HT1080 (cell line): ENCODE data around the gene CHRNG. TPM values are rescaled to one million over a fixed set of nuclear protein-coding genes. Genes with fewer than 3 reads are reported as not detected.

Experiments
- DNase-seq: peaks from one replicate; pipeline ENCODE4 v3.0.0-alpha.2; 2015; ENCODE audit warnings: low read depth
- total RNA-seq: library from RNA; depleted of rRNA; stranded (reverse); fragments of >200 nt; shearing (Covaris generic); gene quantifications from 2 replicates; pipeline ENCODE4 v1.2.3, GENCODE V29; 2014

Gene CHRNG
- total RNA-seq, 1 experiment from 2014 or later = not detected

DNA sequence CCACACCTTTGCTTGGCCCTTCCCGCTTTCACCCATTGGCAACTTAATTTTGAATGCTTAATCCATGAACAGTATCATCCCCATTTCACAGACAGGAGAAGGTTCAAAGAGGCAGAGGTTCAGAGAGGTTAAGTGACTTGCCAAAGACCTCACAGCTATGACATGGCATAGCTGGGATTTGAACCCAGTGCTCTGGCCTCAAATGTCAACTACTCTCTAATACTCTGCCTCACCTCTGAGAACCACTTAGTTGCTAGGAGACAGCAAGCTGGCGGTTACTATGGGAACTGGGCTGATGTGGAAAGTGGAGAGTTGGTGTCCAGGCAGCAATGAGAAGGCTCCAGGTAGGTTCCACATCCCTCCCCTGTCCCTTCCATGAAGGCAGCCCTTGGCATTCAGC, 35.1 kb upstream of the CHRNG start:
- peak; percentile 32 for DNase-seq

DNA sequence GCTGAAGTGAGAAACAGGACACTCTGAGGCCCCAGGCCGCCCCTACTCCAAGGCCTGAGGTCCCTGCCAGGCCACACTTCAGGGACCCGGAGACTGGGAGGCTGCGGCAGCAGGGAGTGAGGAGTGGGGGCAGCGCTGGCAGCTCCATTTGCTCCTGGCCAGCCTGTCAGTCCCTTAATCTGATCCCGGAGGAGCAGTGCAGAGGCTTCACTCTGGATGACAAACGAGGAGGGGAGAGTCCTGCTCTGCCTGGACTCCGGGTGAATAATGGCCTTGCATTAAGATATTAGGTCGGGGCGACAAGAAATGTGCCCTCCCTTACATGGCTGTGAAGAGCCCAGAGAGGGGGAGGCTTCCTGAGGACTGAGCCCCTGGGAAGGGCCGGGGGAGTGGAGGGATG, 33.6 kb upstream of the CHRNG start:
- DNase-seq = no peak

DNA sequence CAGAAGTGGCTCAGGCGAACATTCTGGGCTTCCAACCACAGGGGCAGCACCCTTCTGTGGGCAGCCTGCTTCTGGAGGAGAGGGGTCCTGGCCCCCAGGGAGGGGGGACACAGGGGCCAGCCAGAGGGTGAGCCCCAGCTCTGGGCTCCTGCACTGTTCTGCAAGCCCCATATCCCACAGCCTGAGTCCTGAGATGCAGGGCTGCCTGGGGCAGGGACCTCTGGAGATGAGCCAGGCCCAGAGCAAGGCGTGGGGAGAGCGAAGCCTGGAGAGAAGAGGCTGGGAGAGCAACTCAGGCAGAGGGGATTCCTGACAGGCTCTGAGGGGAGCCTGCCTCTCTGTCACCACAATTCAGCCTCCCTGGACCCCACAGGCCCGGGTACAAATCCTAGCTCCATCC, 32.8 kb upstream of the CHRNG start:
- no peak for DNase-seq

DNA sequence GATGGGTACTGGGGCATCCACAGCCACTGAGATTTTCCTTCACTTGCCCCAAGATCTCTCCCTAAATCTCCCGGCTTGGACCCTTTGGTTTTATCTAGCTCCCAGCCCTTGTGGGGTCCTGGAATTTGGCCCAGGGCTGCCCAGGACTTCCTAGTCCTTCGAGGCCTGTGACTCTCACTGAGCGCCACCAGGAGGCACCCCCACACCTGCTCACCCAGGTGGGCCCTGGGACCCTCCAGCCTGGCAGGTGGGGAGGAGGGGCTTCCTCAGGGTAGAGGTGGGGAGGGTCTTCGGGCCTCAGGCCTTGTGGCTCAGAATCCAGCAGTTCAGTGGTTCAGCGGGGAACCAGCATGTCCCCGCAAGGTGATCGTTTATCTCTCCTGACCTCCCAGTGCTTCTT, 31.2 kb upstream of the CHRNG start:
- no peak for DNase-seq

GRCh38 chr2:232511336-232511890, 28.1 kb upstream of the CHRNG start:
- DNase-seq = no peak

GRCh38 chr2:232512602-232513001, 26.9 kb upstream of the CHRNG start:
- DNase-seq = no peak

- no peak for DNase-seq
Measured at GRCh38 chr2:232513353-232513752, 26.1 kb upstream of the CHRNG start.

DNA sequence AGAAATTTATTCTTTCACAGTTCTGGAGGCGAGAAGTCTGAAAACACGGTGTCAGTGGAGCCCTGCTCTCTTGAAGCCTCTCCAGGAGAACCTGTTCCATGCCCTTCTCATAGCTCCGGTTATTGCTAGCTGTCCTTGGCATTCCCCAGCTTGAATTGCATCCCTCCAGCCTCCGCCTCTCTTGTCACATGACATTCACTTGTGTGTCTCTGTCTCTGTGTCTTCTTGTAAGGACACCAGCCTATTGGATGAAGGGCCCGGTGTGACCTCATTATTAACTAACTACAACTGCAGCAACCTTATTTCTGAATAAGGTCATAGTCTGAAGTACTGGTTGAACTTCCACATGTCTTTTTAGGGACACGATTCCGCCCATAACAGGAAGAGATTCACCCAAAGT, 23.9 kb upstream of the CHRNG start:
- no peak for DNase-seq

DNA sequence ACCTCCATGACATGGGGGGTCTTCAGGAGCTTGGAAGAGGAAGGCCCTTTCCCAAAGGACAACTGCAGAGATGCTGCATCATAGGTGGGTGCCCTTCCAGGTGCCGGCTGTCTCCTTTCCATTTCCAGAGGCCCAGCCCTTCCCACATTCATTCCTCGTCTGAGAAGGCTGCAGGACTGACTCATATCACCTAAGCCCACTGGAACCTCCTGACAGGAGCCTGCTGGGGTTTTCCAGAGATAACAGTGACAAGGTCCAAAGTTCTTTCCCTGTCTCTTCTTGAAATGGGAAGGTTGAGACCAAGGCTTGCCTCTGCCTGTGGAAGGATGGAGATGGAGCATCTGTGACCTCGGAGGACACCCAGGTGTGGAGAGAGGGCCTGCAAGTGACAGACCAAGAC, 22.9 kb upstream of the CHRNG start:
- DNase-seq = no peak

DNA sequence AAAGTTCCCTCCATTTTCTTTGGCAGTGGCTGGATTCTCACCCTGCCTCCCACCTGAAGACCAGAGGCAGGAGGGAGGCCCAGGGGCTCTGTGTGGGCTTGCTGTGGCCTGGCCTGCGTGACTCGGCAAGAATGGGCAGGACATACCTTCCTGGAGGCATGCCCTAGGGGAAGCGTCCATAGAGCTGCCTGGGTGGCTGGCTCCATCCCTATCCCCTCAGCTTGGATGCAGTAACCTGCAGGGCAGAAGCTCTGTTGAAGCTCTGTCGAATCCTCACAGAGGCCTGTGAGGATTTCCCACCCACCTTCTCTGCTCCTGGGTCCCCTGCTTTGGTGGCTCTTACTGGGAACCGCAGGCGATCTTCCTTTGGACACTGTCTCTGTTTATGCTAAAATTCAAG, 20.6 kb upstream of the CHRNG start:
- no peak for DNase-seq

DNA sequence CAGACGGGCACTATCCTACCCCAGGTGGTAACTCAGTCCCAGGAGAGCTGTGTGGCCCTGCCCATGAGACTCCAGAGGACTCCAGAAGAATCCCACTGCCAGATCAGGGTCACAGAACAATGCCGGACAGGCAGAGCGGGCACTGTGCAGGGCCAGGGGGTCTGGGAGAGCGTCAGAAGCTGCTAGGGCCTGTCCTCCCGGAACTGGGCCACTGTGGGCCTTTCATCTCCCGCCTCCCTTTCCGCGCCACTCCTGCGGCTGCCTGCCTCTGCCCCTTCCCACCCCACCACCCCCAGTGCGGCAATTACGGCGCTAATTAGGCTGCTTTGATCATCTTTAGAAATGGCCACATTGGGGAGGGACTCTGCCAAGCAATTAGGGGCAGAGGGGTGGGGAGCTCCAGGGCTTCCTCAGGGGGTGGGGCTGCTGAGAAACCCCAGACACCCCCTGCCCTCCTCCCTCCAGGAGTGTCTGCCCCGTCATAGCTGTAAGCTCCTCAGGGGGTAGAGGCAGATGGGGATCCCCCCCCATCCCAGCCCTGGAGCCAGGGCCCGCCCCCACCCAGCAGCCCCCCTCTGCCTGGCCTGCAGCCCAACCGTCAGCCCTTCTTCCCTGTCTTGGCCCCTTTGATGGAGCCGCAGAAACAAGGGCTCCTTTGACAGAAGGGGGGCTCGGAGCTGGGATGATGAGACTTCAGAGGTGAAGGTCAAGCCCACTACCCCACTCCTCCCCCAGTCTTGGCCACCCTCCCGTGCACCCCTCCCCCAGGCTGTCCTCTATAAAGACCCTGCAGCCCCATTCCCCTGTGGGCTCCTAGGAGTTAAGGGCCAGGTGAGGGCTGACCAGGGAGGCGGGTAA, 19.7 kb upstream of the CHRNG start, which contains the start of gene PRSS56:
Gene PRSS56 (plus strand): TSS at position 808 of the 858 bp plus-strand sequence. CDS start 211 bp downstream, outside the sequence.
- no peak for DNase-seq

DNA sequence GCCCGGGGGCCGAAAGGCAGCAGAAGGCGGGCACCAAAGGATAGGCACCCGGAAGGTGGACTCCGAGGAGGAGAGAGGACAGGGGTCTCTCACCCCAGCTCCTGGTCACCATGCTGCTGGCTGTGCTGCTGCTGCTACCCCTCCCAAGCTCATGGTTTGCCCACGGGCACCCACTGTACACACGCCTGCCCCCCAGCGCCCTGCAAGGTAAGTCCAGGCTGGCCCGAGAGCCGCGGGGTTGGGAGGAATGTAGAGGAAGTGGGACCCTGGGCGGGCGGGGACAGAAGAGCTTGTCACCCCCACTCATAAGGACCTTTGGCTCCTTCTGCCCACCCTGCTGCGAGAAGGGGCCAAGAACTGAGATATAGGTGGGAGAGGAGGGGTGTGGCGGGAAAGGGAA, 19.0 kb upstream of the CHRNG start:
- DNase-seq = no peak

GRCh38 chr2:232521098-232521497, 18.4 kb upstream of the CHRNG start:
- DNase-seq = no peak

DNA sequence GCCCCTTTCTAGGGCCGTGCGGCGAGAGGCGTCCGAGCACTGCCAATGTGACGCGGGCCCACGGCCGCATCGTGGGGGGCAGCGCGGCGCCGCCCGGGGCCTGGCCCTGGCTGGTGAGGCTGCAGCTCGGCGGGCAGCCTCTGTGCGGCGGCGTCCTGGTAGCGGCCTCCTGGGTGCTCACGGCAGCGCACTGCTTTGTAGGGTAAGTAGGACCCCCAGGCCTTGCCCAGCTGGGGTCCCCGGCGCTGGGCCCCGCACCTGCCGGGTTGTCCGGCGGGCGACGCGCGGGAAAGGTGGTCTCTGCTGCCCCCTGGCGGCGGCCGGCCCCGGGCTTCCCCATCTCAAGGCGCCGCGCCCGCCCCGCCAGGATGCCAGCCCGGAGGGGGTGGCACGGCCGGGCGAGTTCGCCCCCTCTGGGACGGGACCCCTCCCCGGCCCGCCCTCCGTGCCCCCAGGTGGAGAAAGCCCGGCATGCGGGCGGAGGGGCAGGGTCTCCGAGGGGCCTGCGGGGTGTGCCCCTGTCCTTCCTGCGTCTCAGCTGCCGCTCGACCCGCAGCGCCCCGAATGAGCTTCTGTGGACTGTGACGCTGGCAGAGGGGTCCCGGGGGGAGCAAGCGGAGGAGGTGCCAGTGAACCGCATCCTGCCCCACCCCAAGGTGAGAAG, 17.4 kb upstream of the CHRNG start:
- DNase-seq = no peak

DNA sequence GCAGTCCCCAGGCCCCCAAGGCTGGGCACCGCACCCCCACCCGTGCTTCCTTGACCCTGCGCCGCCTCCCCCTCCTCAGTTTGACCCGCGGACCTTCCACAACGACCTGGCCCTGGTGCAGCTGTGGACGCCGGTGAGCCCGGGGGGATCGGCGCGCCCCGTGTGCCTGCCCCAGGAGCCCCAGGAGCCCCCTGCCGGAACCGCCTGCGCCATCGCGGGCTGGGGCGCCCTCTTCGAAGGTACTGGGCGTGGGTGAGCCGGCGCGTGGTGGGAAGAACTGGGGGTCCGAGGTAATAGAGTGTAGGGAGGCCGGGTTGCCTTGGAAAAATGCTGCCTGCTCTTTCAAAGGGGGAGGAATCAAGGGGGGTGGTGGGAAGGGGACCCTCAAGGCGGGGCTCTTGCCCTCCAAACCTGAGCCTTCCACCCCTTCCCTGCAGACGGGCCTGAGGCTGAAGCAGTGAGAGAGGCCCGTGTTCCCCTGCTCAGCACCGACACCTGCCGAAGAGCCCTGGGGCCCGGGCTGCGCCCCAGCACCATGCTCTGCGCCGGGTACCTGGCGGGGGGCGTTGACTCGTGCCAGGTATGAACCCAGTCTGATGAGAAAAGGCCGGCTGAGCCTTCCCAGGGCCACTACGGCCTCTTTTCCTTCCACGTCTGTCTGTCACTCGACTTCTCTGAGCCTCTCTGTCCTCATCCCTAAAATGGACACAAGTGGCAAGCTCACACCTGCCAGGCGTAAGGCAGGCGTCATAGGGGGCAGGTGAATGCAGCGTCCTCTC, 16.7 kb upstream of the CHRNG start:
- DNase-seq = no peak

DNA sequence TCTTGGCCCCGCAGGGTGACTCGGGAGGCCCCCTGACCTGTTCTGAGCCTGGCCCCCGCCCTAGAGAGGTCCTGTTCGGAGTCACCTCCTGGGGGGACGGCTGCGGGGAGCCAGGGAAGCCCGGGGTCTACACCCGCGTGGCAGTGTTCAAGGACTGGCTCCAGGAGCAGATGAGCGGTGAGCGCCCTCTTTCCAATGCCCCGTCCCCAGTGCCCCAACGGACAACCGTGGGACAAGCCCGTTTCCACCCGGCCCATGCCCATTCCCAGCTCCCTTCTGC, 16.1 kb upstream of the CHRNG start:
- DNase-seq = no peak

- DNase-seq = peak; percentile 35
Measured at GRCh38 chr2:232523682-232524597, 15.6 kb upstream of the CHRNG start.

- no peak for DNase-seq
Measured at GRCh38 chr2:232524771-232525170, 14.7 kb upstream of the CHRNG start.

DNA sequence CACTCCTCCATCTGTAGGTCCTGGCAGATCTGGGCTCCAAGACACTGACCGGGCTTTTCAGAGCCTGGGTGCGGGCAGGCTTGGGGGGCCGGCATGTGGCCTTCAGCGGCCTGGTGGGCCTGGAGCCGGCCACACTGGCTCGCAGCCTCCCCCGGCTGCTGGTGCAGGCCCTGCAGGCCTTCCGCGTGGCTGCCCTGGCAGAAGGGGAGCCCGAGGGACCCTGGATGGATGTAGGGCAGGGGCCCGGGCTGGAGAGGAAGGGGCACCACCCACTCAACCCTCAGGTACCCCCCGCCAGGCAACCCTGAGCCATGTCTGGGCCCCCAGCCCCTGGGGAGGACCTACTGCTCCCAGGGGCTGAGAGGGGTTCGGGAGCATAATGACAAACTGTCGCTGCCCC, 14.3 kb upstream of the CHRNG start:
- DNase-seq = no peak

DNA sequence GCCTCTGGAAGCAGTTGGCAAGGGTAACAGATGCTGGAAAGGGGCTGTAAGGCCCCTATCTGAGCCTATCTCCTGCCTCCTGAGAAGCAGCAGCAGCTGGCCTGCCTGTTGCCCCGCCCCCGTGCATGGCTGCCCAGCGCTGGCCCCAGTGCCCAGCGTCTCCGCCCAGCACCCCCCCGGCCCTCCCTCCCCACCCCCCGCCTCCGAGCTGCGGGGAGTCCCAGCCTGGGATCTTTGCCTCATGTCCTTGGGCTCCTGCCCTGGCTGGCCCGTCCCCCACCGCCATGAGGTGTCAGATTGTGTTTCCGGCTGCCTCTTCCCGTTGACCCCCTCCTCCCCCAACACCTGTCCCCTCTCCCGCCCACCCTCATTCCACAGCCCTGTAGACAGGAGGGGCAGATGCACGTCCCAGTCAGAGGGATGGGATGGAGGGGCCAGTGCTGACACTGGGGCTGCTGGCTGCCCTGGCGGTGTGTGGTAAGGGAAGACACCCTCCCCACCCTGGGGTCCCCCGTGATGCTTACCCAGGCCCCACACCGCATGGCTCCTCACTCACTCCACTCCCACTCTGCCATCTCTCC, 13.6 kb upstream of the CHRNG start, which contains the start of gene CHRND:
Gene CHRND (plus strand): TSS at position 370 of the 581 bp plus-strand sequence. CDS start 56 bp downstream, at position 426.
- DNase-seq = no peak
